GM12878 (cell line): ENCODE results near the gene ZNF700. TPM values are rescaled to one million over a fixed set of nuclear protein-coding genes. Genes with fewer than 3 reads are reported as not detected.

ENCODE experiments used
- BCLAF1 ChIP-seq: fragments of 450-650 bp; IDR thresholded peaks from 2 replicates; pipeline ENCODE4 v1.6.1; 2017; ENCODE audit warnings: antibody characterized with exemption, mild to moderate bottlenecking, moderate library complexity
- RBBP5 ChIP-seq: fragments of 200-600 bp; sonication (generic); conservative IDR thresholded peaks from 2 replicates; pipeline ENCODE4 v1.6.1; 2016
- SPI1 ChIP-seq: IDR thresholded peaks from 2 replicates; pipeline ENCODE4 v1.6.1; 2011; ENCODE audit warnings: low read depth, mild to moderate bottlenecking, low read length, moderate library complexity, borderline replicate concordance; ENCODE audit not compliant: insufficient read depth
- TCF3 ChIP-seq: IDR thresholded peaks from 2 replicates; pipeline ENCODE4 v1.6.1; 2012; ENCODE audit warnings: low read depth, mild to moderate bottlenecking, low read length, borderline replicate concordance; ENCODE audit not compliant: insufficient read depth
- YY1 ChIP-seq: IDR thresholded peaks from 2 replicates; pipeline ENCODE4 v1.6.1; 2011; ENCODE audit warnings: low read depth, mild to moderate bottlenecking, low read length
- polyA plus RNA-seq, 11 experiments: library from polyadenylated mRNA; depleted of rRNA in 4 of 11; unstranded in 6 of 11; stranded (reverse) in 5 of 11; fragments of >200 nt; fragmentation: Nextera tagmentation in 4 of 11; fragmentation: Illumina TruSeq in 1 of 11; extraction: Ambion mirVana in 4 of 11; extraction: Trizol in 1 of 11; gene quantifications; 1 replicate in 1 of 11; 2 replicates in 10 of 11; pipeline versions ENCODE4 v1.2.1 to v1.2.3, GENCODE V29; 2011 to 2016; ENCODE audit warnings: inconsistent platforms in 2 of 11, missing spikeins in 2 of 11, low read depth in 1 of 11
- total RNA-seq, 4 experiments: library from RNA; depleted of rRNA in 3 of 4; stranded (reverse); fragments of >200 nt in 3 of 4; fragmentation: Illumina TruSeq in 1 of 4; extraction: Trizol in 1 of 4; gene quantifications; 2 replicates each; pipeline versions ENCODE4 v1.2.1 to v1.2.3, GENCODE V29; 2013 to 2021
- TF ChIP-seq, protein P1 (sequence below): fragments of 450-650 bp; IDR thresholded peaks from 2 replicates; pipeline ENCODE4 v1.6.1; 2014; ENCODE audit warnings: mild to moderate bottlenecking
- TF ChIP-seq, protein P2 (sequence below): IDR thresholded peaks from 2 replicates; pipeline ENCODE4 v1.6.1; 2012; ENCODE audit warnings: improper control_type of control experiment, low read depth, low read length; ENCODE audit not compliant: insufficient replicate concordance

The ZNF700 gene
- total and polyA plus RNA-seq, 10 of the 15 experiments (the other 5 are each of a cell fraction or from before 2014, with no cell fraction given): 6.7 to 16.0 (median 11.1) TPM

- no peak for TF ChIP-seq TCF3
- no peak for TF ChIP-seq SPI1
- TF ChIP-seq YY1: no peak
- TF ChIP-seq BCLAF1: no peak
- no peak for TF ChIP-seq RBBP5
- TF ChIP-seq, protein P1, sequence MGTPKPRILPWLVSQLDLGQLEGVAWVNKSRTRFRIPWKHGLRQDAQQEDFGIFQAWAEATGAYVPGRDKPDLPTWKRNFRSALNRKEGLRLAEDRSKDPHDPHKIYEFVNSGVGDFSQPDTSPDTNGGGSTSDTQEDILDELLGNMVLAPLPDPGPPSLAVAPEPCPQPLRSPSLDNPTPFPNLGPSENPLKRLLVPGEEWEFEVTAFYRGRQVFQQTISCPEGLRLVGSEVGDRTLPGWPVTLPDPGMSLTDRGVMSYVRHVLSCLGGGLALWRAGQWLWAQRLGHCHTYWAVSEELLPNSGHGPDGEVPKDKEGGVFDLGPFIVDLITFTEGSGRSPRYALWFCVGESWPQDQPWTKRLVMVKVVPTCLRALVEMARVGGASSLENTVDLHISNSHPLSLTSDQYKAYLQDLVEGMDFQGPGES: no peak
- TF ChIP-seq, protein P2, sequence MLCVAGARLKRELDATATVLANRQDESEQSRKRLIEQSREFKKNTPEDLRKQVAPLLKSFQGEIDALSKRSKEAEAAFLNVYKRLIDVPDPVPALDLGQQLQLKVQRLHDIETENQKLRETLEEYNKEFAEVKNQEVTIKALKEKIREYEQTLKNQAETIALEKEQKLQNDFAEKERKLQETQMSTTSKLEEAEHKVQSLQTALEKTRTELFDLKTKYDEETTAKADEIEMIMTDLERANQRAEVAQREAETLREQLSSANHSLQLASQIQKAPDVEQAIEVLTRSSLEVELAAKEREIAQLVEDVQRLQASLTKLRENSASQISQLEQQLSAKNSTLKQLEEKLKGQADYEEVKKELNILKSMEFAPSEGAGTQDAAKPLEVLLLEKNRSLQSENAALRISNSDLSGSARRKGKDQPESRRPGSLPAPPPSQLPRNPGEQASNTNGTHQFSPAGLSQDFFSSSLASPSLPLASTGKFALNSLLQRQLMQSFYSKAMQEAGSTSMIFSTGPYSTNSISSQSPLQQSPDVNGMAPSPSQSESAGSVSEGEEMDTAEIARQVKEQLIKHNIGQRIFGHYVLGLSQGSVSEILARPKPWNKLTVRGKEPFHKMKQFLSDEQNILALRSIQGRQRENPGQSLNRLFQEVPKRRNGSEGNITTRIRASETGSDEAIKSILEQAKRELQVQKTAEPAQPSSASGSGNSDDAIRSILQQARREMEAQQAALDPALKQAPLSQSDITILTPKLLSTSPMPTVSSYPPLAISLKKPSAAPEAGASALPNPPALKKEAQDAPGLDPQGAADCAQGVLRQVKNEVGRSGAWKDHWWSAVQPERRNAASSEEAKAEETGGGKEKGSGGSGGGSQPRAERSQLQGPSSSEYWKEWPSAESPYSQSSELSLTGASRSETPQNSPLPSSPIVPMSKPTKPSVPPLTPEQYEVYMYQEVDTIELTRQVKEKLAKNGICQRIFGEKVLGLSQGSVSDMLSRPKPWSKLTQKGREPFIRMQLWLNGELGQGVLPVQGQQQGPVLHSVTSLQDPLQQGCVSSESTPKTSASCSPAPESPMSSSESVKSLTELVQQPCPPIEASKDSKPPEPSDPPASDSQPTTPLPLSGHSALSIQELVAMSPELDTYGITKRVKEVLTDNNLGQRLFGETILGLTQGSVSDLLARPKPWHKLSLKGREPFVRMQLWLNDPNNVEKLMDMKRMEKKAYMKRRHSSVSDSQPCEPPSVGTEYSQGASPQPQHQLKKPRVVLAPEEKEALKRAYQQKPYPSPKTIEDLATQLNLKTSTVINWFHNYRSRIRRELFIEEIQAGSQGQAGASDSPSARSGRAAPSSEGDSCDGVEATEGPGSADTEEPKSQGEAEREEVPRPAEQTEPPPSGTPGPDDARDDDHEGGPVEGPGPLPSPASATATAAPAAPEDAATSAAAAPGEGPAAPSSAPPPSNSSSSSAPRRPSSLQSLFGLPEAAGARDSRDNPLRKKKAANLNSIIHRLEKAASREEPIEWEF: no peak
Measured at GRCh38 chr19:11931051-11931450, 6.1 kb downstream of the ZNF700 start (continued).
